ENCODE results near the gene CDK5RAP2.
"Not testable (repeated sequence)": the region's sequence is repeated elsewhere in the genome, so short reads cannot be mapped to it uniquely, and the experiment has no call there.

Gene CDK5RAP2

DNA sequence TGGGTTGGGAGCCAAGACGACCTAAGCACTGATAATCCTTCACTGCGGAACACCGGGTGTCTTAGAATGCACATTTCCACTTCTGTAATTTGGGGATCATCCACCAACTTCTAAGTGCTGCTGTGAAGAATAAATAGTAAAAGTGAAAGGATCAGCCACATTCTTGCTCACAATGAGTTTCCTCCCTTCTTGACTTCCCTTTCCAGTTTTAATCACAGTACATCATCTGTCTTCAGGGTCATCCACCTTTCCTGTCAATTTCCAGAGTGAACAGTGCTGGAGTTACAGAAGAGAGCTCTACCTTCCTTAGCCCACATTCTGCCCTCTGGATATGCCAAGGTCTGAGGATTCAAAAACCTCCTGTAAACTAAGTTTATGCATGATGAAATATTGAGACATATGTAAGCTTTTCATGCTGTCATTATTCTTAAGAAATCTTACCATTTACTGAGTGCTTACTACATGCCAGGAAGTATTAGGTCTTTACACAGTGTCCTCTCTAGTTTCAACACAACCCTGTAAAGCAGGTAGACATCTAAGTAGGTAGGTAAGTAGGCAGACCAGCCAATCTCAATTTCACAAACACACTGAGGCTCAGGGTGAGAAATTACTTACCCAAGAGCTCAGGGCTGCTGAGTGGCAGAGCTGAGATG lies 105.2 kb downstream of the CDK5RAP2 start:
- no peak overlapping the region for H3K27ac ChIP-seq (ENCODE audit: low read length)
- no peak overlapping the region for H3K4me3 ChIP-seq (ENCODE audit: low read length in 2 of 2)
- peaks cover 11% of the 10 kb centered on the region for H3K4me1 ChIP-seq (ENCODE audit: control insufficient read depth, insufficient read depth, low read length)
- H3K27me3 ChIP-seq (ENCODE audit: control insufficient read depth in 1 of 2, insufficient read depth in 2 of 2, low read length in 2 of 2), result no peaks in the 10 kb centered on the region
- H3K36me3 ChIP-seq (ENCODE audit: control insufficient read depth in 2 of 2, insufficient read depth in 2 of 2, low read length in 2 of 2), result peaks cover 11 to 30% of the 10 kb centered on the region in 2 donors
- no peaks in the 10 kb centered on the region for H3K9me3 ChIP-seq (ENCODE audit: control insufficient read depth in 2 of 2, low read length in 2 of 2)
- no peak overlapping the region for H3K9ac ChIP-seq (ENCODE audit: low read length in 2 of 2)

DNA sequence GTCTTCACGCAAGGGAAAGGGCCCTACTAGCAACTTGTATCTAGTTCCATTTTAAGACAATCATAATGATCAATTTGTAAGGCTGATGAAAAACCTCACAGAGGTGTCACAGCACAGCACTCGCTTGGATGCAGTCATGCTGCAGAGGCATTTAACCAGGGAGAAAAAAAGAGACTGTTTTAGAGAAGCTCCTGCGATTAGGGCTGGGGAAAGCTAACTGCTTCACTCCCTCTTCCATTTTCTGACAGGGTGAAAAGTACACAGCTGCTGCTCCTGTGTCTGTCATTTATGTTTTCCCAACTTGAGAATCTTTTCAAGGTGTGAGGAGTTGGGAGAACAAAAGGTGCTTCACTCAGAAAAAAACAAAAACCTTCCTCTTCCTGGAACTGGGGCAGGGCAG lies 106.4 kb downstream of the CDK5RAP2 start:
- no peaks in the 10 kb centered on the region for H3K27me3 ChIP-seq (ENCODE audit: control insufficient read depth in 1 of 2, insufficient read depth in 2 of 2, low read length in 2 of 2)
- H3K9me3 ChIP-seq (ENCODE audit: control insufficient read depth in 2 of 2, low read length in 2 of 2), result no peaks in the 10 kb centered on the region
- H3K27ac ChIP-seq (ENCODE audit: low read length), result no peak overlapping the region
- H3K9ac ChIP-seq (ENCODE audit: low read length in 2 of 2), result no peak overlapping the region
- peaks cover 11 to 30% of the 10 kb centered on the region in 2 donors for H3K36me3 ChIP-seq (ENCODE audit: control insufficient read depth in 2 of 2, insufficient read depth in 2 of 2, low read length in 2 of 2)
- peaks cover 11% of the 10 kb centered on the region for H3K4me1 ChIP-seq (ENCODE audit: control insufficient read depth, insufficient read depth, low read length)
- H3K4me3 ChIP-seq (ENCODE audit: low read length in 2 of 2), result no peak overlapping the region

DNA sequence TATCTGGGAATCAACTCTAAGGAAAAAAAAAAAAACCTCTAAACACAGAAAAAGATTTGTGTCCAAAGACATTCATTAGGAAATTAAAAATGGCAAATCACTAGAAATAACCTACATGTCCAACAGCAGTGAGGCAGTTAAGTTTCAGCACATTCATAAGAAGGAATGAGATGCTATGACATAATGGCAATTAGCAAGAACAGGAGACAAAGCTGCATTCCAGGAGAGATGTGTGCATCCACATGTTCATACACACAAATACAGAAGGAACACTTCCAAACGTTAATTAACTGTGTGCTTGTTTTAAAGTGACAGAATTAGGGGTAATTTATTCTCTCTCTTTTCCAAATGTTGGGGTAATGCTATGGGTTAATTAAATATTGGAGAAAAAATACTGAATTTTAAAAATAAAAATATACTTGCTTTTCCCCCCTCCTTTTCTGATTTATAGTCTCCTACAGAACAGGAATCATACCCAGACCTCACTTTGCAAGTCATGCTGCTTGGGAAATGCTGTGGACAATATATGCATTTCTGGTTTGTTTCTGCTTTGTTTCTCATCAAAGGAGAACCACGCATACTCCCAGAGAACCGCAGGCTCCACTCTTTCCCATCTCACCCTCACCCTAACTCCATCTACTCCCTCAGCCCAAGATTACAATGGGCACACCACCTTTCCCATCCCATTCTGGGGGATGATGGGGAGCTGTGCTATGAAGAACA lies 114.1 kb downstream of the CDK5RAP2 start:
- Histone ChIP-seq H3K27ac (ENCODE audit: low read length) (no peak overlapping the region), H3K4me3 (ENCODE audit: low read length in 2 of 2) (no peak overlapping the region), H3K9ac (ENCODE audit: low read length in 2 of 2) (no peak overlapping the region), H3K27me3 (ENCODE audit: control insufficient read depth in 1 of 2, insufficient read depth in 2 of 2, low read length in 2 of 2) (no peaks in the 10 kb centered on the region), H3K9me3 (ENCODE audit: control insufficient read depth in 2 of 2, low read length in 2 of 2) (no peaks in the 10 kb centered on the region), H3K36me3 (ENCODE audit: control insufficient read depth in 2 of 2, insufficient read depth in 2 of 2, low read length in 2 of 2) (peaks cover 13 to 18% of the 10 kb centered on the region in 2 donors), H3K4me1 (ENCODE audit: control insufficient read depth, insufficient read depth, low read length) (no peaks in the 10 kb centered on the region)

DNA sequence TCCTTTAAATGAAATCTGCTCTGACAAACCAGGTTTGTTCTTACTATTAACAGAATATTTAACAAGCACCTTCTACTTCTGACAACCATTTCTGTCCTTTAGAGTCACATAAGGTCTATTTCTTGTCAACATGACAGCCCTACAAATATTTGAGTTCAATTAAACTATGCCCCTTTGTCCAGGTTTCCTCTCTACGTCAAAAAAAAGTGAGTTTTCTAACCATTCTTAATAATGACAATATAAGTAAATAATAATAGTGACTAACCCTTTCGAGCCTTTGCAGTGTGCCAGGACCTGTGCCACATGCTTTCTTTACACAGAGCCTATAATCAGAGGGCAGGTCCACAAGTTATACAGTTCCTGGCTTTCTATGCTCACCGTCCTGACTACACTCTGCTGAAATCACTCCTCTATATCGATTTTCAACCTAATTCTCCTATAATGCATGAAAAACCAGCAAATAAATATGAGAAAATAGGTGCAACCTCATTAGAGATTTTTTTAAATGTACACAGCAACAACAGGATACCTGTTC lies 115.0 kb downstream of the CDK5RAP2 start:
- Histone ChIP-seq H3K36me3 (ENCODE audit: control insufficient read depth in 2 of 2, insufficient read depth in 2 of 2, low read length in 2 of 2) (peaks cover 13 to 14% of the 10 kb centered on the region in 2 donors), H3K9ac (ENCODE audit: low read length in 2 of 2) (no peak overlapping the region), H3K9me3 (ENCODE audit: control insufficient read depth in 2 of 2, low read length in 2 of 2) (no peaks in the 10 kb centered on the region), H3K27me3 (ENCODE audit: control insufficient read depth in 1 of 2, insufficient read depth in 2 of 2, low read length in 2 of 2) (no peaks in the 10 kb centered on the region), H3K27ac (ENCODE audit: low read length) (no peak overlapping the region), H3K4me1 (ENCODE audit: control insufficient read depth, insufficient read depth, low read length) (no peaks in the 10 kb centered on the region), H3K4me3 (ENCODE audit: low read length in 2 of 2) (no peak overlapping the region)

DNA sequence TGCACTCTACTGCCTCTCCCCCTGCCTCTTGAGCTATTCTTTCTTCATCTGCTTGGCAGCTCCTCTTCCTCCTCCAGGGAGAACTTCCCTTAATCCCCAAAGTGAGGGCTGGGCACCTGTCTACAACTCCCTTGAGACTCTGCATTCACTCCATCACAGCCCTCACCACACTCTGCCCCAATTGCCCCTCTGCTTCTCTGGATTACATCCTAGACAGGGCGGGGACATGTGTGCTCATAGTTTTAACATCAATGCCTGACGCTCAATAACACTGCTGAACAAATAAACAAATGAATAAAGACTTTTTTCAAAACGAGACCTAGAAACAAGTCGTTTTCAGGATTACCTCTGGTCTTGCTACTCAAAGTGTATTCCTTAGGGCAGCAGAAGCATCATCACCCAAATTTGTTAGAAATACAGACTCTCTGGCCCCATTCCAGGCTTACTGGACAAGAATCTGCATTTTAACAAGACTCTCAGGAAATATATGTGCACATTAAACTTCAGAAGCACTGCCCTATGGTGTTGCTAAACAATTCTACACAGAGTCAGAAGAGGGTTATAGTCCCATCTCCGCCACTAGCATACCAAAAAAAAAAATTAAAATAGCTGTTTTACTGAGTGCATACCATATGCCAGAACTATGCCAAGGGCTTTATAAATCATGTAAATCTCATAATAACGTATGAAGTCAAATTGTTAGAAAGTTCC lies 115.6 kb downstream of the CDK5RAP2 start:
- H3K9ac ChIP-seq (ENCODE audit: low read length in 2 of 2), result no peak overlapping the region
- peaks cover 13 to 14% of the 10 kb centered on the region in 2 donors for H3K36me3 ChIP-seq (ENCODE audit: control insufficient read depth in 2 of 2, insufficient read depth in 2 of 2, low read length in 2 of 2)
- no peak overlapping the region for H3K4me3 ChIP-seq (ENCODE audit: low read length in 2 of 2)
- H3K27ac ChIP-seq (ENCODE audit: low read length), result no peak overlapping the region
- no peaks in the 10 kb centered on the region for H3K4me1 ChIP-seq (ENCODE audit: control insufficient read depth, insufficient read depth, low read length)
- no peaks in the 10 kb centered on the region for H3K9me3 ChIP-seq (ENCODE audit: control insufficient read depth in 2 of 2, low read length in 2 of 2)
- H3K27me3 ChIP-seq (ENCODE audit: control insufficient read depth in 1 of 2, insufficient read depth in 2 of 2, low read length in 2 of 2), result no peaks in the 10 kb centered on the region

DNA sequence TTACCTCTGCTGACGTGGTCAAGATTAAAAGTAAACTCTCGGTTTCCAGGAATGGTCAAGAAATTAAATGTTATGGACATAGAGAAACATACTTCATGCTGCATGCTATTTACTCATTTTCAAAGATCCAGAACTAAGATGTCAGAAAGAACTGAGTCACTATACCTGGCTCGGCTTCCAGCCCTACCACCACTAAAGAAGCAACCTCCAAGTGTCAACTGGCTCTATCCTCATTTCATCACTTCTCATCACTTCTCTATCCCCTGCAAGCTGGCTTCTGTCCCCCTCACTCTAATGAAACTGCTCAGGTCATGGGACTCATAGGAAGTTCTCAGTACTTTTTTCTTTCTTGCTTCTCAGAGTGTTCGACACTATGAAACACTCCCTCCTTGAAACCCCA lies 116.2 kb downstream of the CDK5RAP2 start:
- no peaks in the 10 kb centered on the region for H3K27me3 ChIP-seq (ENCODE audit: control insufficient read depth in 1 of 2, insufficient read depth in 2 of 2, low read length in 2 of 2)
- H3K9ac ChIP-seq (ENCODE audit: low read length in 2 of 2), result no peak overlapping the region
- no peak overlapping the region for H3K4me3 ChIP-seq (ENCODE audit: low read length in 2 of 2)
- H3K9me3 ChIP-seq (ENCODE audit: control insufficient read depth in 2 of 2, low read length in 2 of 2), result no peaks in the 10 kb centered on the region
- no peaks in the 10 kb centered on the region for H3K4me1 ChIP-seq (ENCODE audit: control insufficient read depth, insufficient read depth, low read length)
- peaks cover 13 to 14% of the 10 kb centered on the region in 2 donors for H3K36me3 ChIP-seq (ENCODE audit: control insufficient read depth in 2 of 2, insufficient read depth in 2 of 2, low read length in 2 of 2)
- no peak overlapping the region for H3K27ac ChIP-seq (ENCODE audit: low read length)

DNA sequence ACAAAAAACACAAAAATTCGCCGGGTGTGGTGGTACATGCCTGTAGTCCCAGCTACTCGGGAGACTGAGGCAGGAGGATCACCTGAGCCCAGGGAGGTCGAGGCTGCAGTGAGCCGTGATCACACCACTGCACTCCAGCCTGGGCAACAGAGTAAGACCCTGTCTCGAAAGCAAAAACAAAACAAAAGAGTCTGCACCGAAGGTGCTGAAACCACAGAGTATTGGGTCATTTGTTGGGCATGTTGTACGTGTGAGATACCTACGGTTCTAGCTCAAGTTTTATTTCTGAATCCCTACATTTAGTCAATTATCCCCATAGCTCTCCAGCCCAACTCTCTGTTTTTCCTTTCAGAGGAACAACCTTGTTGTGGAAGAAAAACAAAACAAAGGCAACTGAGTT lies 118.3 kb downstream of the CDK5RAP2 start:
- H3K4me1 ChIP-seq (ENCODE audit: control insufficient read depth, insufficient read depth, low read length); H3K9me3 ChIP-seq (ENCODE audit: control insufficient read depth in 2 of 2, low read length in 2 of 2); H3K9ac ChIP-seq (ENCODE audit: low read length in 2 of 2); H3K27me3 ChIP-seq (ENCODE audit: control insufficient read depth in 1 of 2, insufficient read depth in 2 of 2, low read length in 2 of 2); H3K4me3 ChIP-seq (ENCODE audit: low read length in 2 of 2); H3K27ac ChIP-seq (ENCODE audit: low read length): not testable (repeated sequence)
- H3K36me3 ChIP-seq (ENCODE audit: control insufficient read depth in 2 of 2, insufficient read depth in 2 of 2, low read length in 2 of 2), result peaks cover 19 to 21% of the 10 kb centered on the region in 2 donors

DNA sequence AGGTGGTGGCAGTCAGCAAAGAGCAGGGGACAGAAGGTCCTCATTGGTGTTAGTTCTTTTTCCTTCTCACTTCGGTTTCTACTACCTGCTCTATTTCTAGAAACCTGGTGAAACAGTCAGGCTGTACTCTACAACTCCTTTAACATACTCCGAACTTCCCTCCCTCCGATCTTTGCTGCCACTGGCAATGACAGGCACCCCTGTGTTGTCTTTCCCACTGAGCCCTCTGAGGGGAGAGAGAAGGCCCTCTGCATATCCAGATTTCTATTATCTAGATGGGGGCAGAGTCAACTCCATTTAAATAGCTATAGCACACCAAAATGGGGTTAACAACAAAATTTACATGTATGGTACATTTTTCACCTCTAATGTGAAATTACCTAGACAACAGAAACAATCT lies 123.7 kb downstream of the CDK5RAP2 start:
- H3K36me3 ChIP-seq (ENCODE audit: control insufficient read depth in 2 of 2, insufficient read depth in 2 of 2, low read length in 2 of 2), result peaks cover 35% of the 10 kb centered on the region in 2 donors
- H3K9me3 ChIP-seq (ENCODE audit: control insufficient read depth in 2 of 2, low read length in 2 of 2), result peaks cover 3 to 4% of the 10 kb centered on the region in 2 donors
- H3K27me3 ChIP-seq (ENCODE audit: control insufficient read depth in 1 of 2, insufficient read depth in 2 of 2, low read length in 2 of 2), result no peaks in the 10 kb centered on the region
- no peak overlapping the region for H3K9ac ChIP-seq (ENCODE audit: low read length in 2 of 2)
- no peak overlapping the region for H3K27ac ChIP-seq (ENCODE audit: low read length)
- no peaks in the 10 kb centered on the region for H3K4me1 ChIP-seq (ENCODE audit: control insufficient read depth, insufficient read depth, low read length)
- no peak overlapping the region for H3K4me3 ChIP-seq (ENCODE audit: low read length in 2 of 2)

DNA sequence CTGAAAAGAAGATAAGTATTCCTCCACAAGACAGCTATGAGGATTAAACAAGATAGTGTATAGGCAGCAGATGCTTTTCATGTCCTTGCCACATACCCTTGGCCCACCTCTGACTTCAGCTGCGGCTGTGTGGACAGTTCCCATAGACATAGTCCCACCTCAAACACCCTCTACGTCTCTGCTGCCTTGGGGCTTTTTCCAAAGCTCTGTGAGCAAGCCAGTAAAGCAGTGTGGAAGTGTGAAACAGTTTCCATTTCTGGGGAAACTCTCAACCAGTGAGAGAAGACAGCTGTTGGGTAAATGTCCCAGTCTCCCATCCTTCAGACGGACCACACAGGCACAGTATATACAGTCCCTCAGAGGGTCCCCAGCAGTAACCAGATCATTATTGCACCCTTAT lies 125.5 kb downstream of the CDK5RAP2 start:
- H3K27me3 ChIP-seq (ENCODE audit: control insufficient read depth in 1 of 2, insufficient read depth in 2 of 2, low read length in 2 of 2), result no peaks in the 10 kb centered on the region
- no peaks in the 10 kb centered on the region for H3K4me1 ChIP-seq (ENCODE audit: control insufficient read depth, insufficient read depth, low read length)
- H3K36me3 ChIP-seq (ENCODE audit: control insufficient read depth in 2 of 2, insufficient read depth in 2 of 2, low read length in 2 of 2), result peaks cover 34 to 37% of the 10 kb centered on the region in 2 donors
- H3K9ac ChIP-seq (ENCODE audit: low read length in 2 of 2), result no peak overlapping the region
- no peak overlapping the region for H3K4me3 ChIP-seq (ENCODE audit: low read length in 2 of 2)
- H3K9me3 ChIP-seq (ENCODE audit: control insufficient read depth in 2 of 2, low read length in 2 of 2), result peaks cover 3 to 4% of the 10 kb centered on the region in 2 donors
- no peak overlapping the region for H3K27ac ChIP-seq (ENCODE audit: low read length)

DNA sequence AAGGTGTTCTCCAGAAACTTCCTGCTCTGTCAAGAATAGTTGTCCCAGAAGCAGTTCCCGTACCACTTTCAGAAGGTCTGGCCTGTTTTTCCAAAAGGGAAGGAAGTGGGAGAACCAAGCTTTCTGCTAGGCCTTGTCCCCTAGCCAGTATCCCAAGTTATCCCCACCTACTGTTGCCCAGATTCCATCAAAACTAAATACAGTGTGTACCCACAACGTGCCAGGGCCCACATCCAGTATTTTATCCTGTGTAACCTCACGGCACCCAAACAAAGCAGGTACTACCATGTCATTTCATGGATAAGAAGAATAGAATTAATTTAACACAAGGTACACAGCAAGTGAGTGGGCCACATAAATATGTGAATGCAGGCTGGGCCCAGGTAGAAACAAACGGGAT lies 126.2 kb downstream of the CDK5RAP2 start:
- Histone ChIP-seq H3K27ac (ENCODE audit: low read length) (no peak overlapping the region), H3K36me3 (ENCODE audit: control insufficient read depth in 2 of 2, insufficient read depth in 2 of 2, low read length in 2 of 2) (peaks cover 34 to 37% of the 10 kb centered on the region in 2 donors), H3K9me3 (ENCODE audit: control insufficient read depth in 2 of 2, low read length in 2 of 2) (peaks cover 3 to 4% of the 10 kb centered on the region in 2 donors), H3K27me3 (ENCODE audit: control insufficient read depth in 1 of 2, insufficient read depth in 2 of 2, low read length in 2 of 2) (no peaks in the 10 kb centered on the region), H3K4me1 (ENCODE audit: control insufficient read depth, insufficient read depth, low read length) (no peaks in the 10 kb centered on the region), H3K4me3 (ENCODE audit: low read length in 2 of 2) (no peak overlapping the region), H3K9ac (ENCODE audit: low read length in 2 of 2) (no peak overlapping the region)
